ENCODE data around the gene KBTBD4. TPM values are rescaled to one million over a fixed set of nuclear protein-coding genes. Genes with fewer than 3 reads are reported as not detected.
A peak's percentile ranks its signal among the peaks of the same experiment; 100 is the strongest.

Gene KBTBD4
- total RNA-seq, 1 donor from 2014 or later: 16.6 TPM

DNA sequence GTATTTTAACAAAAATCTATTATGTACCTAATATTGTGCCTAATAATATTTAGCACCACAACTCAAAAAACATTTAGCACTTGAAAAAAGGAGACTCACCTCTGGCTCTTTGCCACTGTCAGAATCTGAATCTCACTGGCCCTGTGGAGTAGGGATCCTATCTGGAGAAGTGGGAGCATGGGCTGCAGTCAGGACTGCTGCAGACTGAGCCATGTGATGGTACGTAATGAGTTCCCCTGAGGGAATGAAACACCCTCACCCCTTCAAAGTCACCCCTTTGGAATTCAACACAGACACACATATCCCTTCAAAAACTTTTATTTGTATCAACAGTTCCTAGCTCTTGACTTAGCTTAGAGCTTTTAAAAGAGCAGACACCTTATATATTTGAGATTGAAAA, 6.9 kb downstream of the KBTBD4 start:
- peaks cover 65% of the 10 kb centered on the region for H3K36me3 ChIP-seq
- no peaks in the 10 kb centered on the region for H3K9me3 ChIP-seq
- intact Hi-C loops (cut with DNase I): no loop called here
- no peaks in the 10 kb centered on the region for H3K27me3 ChIP-seq
- no peak overlapping the region for H3K4me3 ChIP-seq
- TF ChIP-seq, protein P1, sequence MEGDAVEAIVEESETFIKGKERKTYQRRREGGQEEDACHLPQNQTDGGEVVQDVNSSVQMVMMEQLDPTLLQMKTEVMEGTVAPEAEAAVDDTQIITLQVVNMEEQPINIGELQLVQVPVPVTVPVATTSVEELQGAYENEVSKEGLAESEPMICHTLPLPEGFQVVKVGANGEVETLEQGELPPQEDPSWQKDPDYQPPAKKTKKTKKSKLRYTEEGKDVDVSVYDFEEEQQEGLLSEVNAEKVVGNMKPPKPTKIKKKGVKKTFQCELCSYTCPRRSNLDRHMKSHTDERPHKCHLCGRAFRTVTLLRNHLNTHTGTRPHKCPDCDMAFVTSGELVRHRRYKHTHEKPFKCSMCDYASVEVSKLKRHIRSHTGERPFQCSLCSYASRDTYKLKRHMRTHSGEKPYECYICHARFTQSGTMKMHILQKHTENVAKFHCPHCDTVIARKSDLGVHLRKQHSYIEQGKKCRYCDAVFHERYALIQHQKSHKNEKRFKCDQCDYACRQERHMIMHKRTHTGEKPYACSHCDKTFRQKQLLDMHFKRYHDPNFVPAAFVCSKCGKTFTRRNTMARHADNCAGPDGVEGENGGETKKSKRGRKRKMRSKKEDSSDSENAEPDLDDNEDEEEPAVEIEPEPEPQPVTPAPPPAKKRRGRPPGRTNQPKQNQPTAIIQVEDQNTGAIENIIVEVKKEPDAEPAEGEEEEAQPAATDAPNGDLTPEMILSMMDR (IDR thresholded peaks at IDR 0.05): no peak
- DNase-seq (no peak), ATAC-seq (no peak)
- peaks cover 5% of the 10 kb centered on the region for H3K4me1 ChIP-seq
- peak overlapping the region; percentile 42 for H3K27ac ChIP-seq

DNA sequence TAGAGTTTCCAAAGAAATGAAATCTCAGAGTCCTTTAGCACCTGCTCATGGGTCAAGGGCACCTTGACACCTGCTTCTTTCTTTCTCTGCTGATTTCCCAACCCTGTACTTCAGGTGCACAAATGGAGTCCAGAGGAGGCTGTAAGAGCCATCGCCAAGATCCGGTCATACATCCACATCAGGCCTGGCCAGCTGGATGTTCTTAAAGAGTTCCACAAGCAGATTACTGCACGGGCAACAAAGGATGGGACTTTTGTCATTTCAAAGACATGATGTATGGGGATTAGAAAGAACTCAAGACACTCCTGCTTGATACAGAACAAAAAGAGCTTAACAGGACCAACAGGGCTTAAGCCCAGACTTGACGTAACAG, 7.4 kb downstream of the KBTBD4 start:
- DNase-seq: no peak
- Histone ChIP-seq H3K27ac (peak overlapping the region; percentile 42), H3K9me3 (no peaks in the 10 kb centered on the region), H3K36me3 (peaks cover 60% of the 10 kb centered on the region), H3K27me3 (no peaks in the 10 kb centered on the region), H3K4me1 (peaks cover 5% of the 10 kb centered on the region), H3K4me3 (no peak overlapping the region)
- ATAC-seq: peak; percentile 40
- TF ChIP-seq, protein P1 (IDR thresholded peaks at IDR 0.05): no peak
- intact Hi-C loops (cut with DNase I): no loop called here

DNA sequence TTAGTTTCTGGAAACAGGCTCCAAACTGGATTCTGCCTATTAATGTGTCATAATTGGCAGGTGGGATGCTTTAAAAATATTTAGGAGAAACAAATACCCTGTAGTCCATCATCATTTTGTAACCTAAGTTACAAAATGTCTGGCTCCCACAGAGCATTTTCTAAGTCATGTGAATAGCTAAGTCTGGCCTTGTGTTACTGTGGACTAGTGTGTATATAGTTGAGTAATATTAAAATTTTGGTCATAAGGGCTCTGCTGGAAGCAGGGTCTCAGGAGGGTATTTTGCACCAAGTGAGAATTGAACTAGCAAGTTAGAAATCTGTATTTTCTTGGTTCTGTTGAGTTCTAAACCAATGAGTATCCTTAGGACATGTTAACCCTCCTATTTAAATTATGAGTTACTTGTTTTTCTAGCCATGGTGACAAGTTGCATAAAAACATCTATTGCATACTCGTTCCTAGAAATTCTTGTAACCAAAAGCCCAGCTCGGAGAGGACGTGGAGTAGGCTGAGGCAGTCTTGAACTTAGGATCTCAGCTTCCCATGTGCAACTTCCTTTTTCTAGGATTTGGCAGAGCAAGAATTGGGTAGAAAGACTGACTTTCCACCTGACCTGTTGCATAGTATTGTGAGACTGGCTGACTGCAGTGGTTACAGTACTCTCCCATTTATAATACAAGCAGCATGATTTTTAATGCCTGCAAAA, 8.0 kb downstream of the KBTBD4 start:
- no peak for DNase-seq
- H3K9me3 ChIP-seq: no peaks in the 10 kb centered on the region

DNA sequence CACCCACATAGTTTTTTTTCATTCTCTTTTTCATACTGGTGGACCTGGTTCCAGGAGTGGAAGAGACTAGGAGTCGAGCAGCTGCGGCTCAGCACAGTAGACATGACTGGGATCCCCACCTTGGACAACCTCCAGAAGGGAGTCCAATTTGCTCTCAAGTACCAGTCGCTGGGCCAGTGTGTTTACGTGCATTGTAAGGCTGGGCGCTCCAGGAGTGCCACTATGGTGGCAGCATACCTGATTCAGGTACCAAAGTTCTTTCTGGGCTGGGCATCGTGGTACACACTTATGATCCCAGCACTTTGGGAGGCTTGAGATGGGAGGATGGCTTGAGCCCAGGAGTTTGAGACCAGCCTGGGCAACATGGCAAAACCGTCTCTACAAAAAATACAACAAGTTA, 9.1 kb downstream of the KBTBD4 start:
- Histone ChIP-seq H3K27me3 (no peaks in the 10 kb centered on the region), H3K9me3 (no peaks in the 10 kb centered on the region), H3K4me3 (no peak overlapping the region), H3K36me3 (peaks cover 45% of the 10 kb centered on the region), H3K4me1 (peaks cover 5% of the 10 kb centered on the region), H3K27ac (no peak overlapping the region)
- TF ChIP-seq, protein P1 (IDR thresholded peaks at IDR 0.05): no peak
- intact Hi-C loops (cut with DNase I): no loop called here
- ATAC-seq: no peak
- no peak for DNase-seq

More for the DNA sequence above, 8.0 kb downstream of the KBTBD4 start:
- Histone ChIP-seq H3K4me3 (no peak overlapping the region), H3K36me3 (peaks cover 57% of the 10 kb centered on the region), H3K27me3 (no peaks in the 10 kb centered on the region), H3K27ac (peak overlapping the region; percentile 42), H3K4me1 (peaks cover 5% of the 10 kb centered on the region)
- ATAC-seq: peak; percentile 86
- intact Hi-C loops (cut with DNase I): no loop called here
- TF ChIP-seq, protein P1 (IDR thresholded peaks at IDR 0.05): no peak

DNA sequence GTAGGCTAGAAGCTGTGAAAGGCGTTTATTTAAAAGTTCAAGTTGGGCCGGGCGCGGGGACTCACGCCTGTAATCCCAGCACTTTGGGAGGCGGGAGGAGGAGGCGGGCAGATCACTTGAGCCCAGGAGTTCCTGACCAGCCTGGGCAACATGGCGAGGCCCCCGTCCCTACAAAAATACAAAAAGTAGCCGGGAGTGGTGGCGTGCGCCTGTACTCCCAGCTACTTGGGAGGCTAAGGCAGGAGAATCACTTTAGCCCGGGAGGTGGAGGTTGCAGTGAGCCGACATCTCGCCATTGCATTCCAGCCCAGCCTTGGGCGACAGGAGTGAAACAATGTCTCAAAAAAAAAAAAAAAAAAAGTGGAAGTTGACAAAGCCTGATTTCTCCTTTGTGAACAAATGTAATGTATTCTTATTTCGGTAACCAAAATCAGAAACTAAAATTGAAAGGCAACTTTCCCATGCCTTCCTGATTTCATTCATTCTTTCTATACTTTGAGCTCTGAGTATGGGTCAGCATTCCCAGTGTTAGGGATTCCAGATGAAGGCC, 12.5 kb downstream of the KBTBD4 start:
- Histone ChIP-seq H3K27ac (peak overlapping the region; percentile 87), H3K4me3 (peak overlapping the region; percentile 86), H3K27me3 (no peaks in the 10 kb centered on the region), H3K36me3 (peaks cover 11% of the 10 kb centered on the region), H3K4me1 (no peaks in the 10 kb centered on the region), H3K9me3 (no peaks in the 10 kb centered on the region)
- ATAC-seq (peak; percentile 25), DNase-seq (no peak)
- TF ChIP-seq, protein P1 (IDR thresholded peaks at IDR 0.05): no peak
- intact Hi-C loops (cut with DNase I): no loop called here

Measured in upper lobe of right lung (tissue), 1 donor.